OCI-LY7 (cell line): ENCODE results near the gene EXOC1L. TPM values are rescaled to one million over a fixed set of nuclear protein-coding genes. Genes with fewer than 3 reads are reported as not detected.

Source experiments
- BruUV-seq: library from RNA; stranded (reverse); fragments of 400-500 nt; replicated peaks from 2 replicates; lab custom pipeline; 2021; lab: Mats Ljungman, UMichigan
- CTCF ChIA-PET: fragments of 300-600 bp; sonication (Branson Sonifier 250); formaldehyde crosslinking; loops from one replicate; lab custom pipeline; 2022; ENCODE audit warnings: antibody characterized with exemption; ENCODE audit not compliant: unreplicated experiment; lab: Charles Lee
- POLR2A ChIA-PET: fragments of 300-600 bp; sonication (Branson Sonifier 250); formaldehyde crosslinking; loops from one replicate; lab custom pipeline; 2022; ENCODE audit warnings: antibody characterized with exemption; lab: Charles Lee
- DNase-seq: peaks from one replicate; pipeline ENCODE4 v3.0.0-alpha.2; 2015; ENCODE audit warnings: low spot score
- H2AFZ ChIP-seq: fragments of 200-600 bp; sonication (generic), shearing (Covaris generic); 2 replicates; pipeline ENCODE4 v1.6.1; 2014; ENCODE audit warnings: mild to moderate bottlenecking, antibody characterized with exemption, low read length, moderate library complexity
- H3K27ac ChIP-seq: fragments of 200-600 bp; sonication (generic); 2 replicates; pipeline ENCODE4 v1.5.1; 2014; ENCODE audit warnings: mixed run types, low read depth, mild to moderate bottlenecking, moderate library complexity, low read length, inconsistent platforms; ENCODE audit not compliant: poor library complexity, severe bottlenecking
- H3K36me3 ChIP-seq: fragments of 200-600 bp; sonication (generic); 2 replicates; pipeline ENCODE4 v1.6.1; 2014; ENCODE audit warnings: mild to moderate bottlenecking, antibody characterized with exemption, low read length, moderate library complexity, mixed read lengths; ENCODE audit not compliant: insufficient read depth
- H3K4me1 ChIP-seq: fragments of 200-600 bp; sonication (generic); 2 replicates; pipeline ENCODE4 v1.5.1; 2014; ENCODE audit warnings: mild to moderate bottlenecking, low read length; ENCODE audit not compliant: insufficient read depth, poor library complexity, severe bottlenecking
- H3K4me2 ChIP-seq: fragments of 200-600 bp; sonication (generic); 2 replicates; pipeline ENCODE4 v1.6.1; 2014; ENCODE audit warnings: mild to moderate bottlenecking, low read length
- H3K4me3 ChIP-seq: fragments of 200-600 bp; sonication (generic); 2 replicates; pipeline ENCODE4 v1.5.1; 2014; ENCODE audit warnings: mild to moderate bottlenecking, low read depth, low read length; ENCODE audit not compliant: poor library complexity, severe bottlenecking
- H3K79me2 ChIP-seq: fragments of 200-600 bp; sonication (generic); 2 replicates; pipeline ENCODE4 v1.6.1; 2016; ENCODE audit warnings: low read depth, mild to moderate bottlenecking, low read length, moderate library complexity, mixed read lengths; ENCODE audit not compliant: insufficient read depth
- H3K9me2 ChIP-seq: fragments of 200-600 bp; sonication (generic); 2 replicates; pipeline ENCODE4 v1.6.1; 2016; ENCODE audit warnings: mild to moderate bottlenecking, low read length, mixed read lengths; ENCODE audit not compliant: insufficient read depth
- H3K9me3 ChIP-seq: fragments of 200-600 bp; sonication (generic); 2 replicates; pipeline ENCODE4 v1.6.1; 2014; ENCODE audit warnings: mild to moderate bottlenecking, mixed run types, low read length, mixed read lengths
- H4K20me1 ChIP-seq: fragments of 200-600 bp; sonication (generic); 2 replicates; pipeline ENCODE4 v1.6.1; 2014; ENCODE audit warnings: mild to moderate bottlenecking, antibody characterized with exemption, low read length, moderate library complexity, mixed read lengths; ENCODE audit not compliant: insufficient read depth
- CTCF ChIP-seq: fragments of 200-600 bp; sonication (generic); conservative IDR thresholded peaks from 2 replicates; pipeline ENCODE4 v1.5.1; 2014; ENCODE audit warnings: mild to moderate bottlenecking, antibody characterized with exemption, low read length, moderate library complexity, mixed read lengths
- EZH2phosphoT487 ChIP-seq: fragments of 200-600 bp; sonication (generic); IDR thresholded peaks from 2 replicates; pipeline ENCODE4 v1.6.1; 2018; ENCODE audit warnings: low read depth, borderline replicate concordance, mild to moderate bottlenecking, mixed run types, antibody characterized with exemption, low read length, moderate library complexity, mixed read lengths
- intact Hi-C: fragments of 100-400 bp; cut with micrococcal nuclease; formaldehyde crosslinking; loops from one replicate; pipeline ENCODE4 v1.10.0; 2022; ENCODE audit not compliant: unreplicated experiment
- total RNA-seq, 2 experiments: library from RNA; depleted of rRNA in 1 of 2; stranded (reverse); fragments of >200 nt in 1 of 2; shearing (Covaris generic) in 1 of 2; gene quantifications; 2 replicates each; pipeline ENCODE4 v1.2.3, GENCODE V29; 2014 to 2022

The EXOC1L gene
- total RNA-seq, 2 experiments from 2014 or later: not detected

- H4K20me1 ChIP-seq: no peaks in the 10 kb centered on the region
- H3K36me3 ChIP-seq: no peaks in the 10 kb centered on the region
- CTCF ChIA-PET: no interaction called here
- H3K79me2 ChIP-seq: no peaks in the 10 kb centered on the region
- H3K27ac ChIP-seq: no peak overlapping the region
- no TSS peak for BruUV-seq
- no peak overlapping the region for H3K4me2 ChIP-seq
- H2AFZ ChIP-seq: no peak overlapping the region
- no peaks in the 10 kb centered on the region for H3K4me1 ChIP-seq
- intact Hi-C loops: no loop called here
- no peak overlapping the region for H3K4me3 ChIP-seq
- DNase-seq: no peak
- H3K9me3 ChIP-seq: no peaks in the 10 kb centered on the region
- TF ChIP-seq EZH2phosphoT487: no peak
- no peak for TF ChIP-seq CTCF
- POLR2A ChIA-PET: interaction anchor here (0.6 to 0.7 kb wide), 3 partner anchors 45 to 1260 kb away, joined by 3 read pairs; no protein-coding TSS in a partner anchor
- no peaks in the 10 kb centered on the region for H3K9me2 ChIP-seq
Observed at GRCh38 chr4:55820279-55820678, 689 bp downstream of the EXOC1L start.

- Histone ChIP-seq H2AFZ (no peak overlapping the region), H3K9me2 (no peaks in the 10 kb centered on the region), H3K4me1 (no peaks in the 10 kb centered on the region), H3K27ac (no peak overlapping the region), H3K79me2 (no peaks in the 10 kb centered on the region), H3K9me3 (no peaks in the 10 kb centered on the region), H3K4me3 (no peak overlapping the region), H3K4me2 (no peak overlapping the region), H3K36me3 (no peaks in the 10 kb centered on the region), H4K20me1 (no peaks in the 10 kb centered on the region)
- CTCF ChIA-PET: no interaction called here
- POLR2A ChIA-PET: interaction anchor here (0.5 kb wide), 1 partner anchor 155 kb away, joined by 3 read pairs; no protein-coding TSS in a partner anchor
- intact Hi-C loops: no loop called here
- no TSS peak for BruUV-seq
- no peak for DNase-seq
- no peak for TF ChIP-seq CTCF
- TF ChIP-seq EZH2phosphoT487: no peak
Observed at GRCh38 chr4:55822329-55822728, 2.7 kb downstream of the EXOC1L start.

- H3K27ac ChIP-seq: no peak overlapping the region
- H3K4me3 ChIP-seq: no peak overlapping the region
- BruUV-seq: no TSS peak
- H3K36me3 ChIP-seq: no peaks in the 10 kb centered on the region
- H2AFZ ChIP-seq: no peak overlapping the region
- POLR2A ChIA-PET: interaction anchor here (0.6 kb wide), 2 partner anchors 70 to 348 kb away, joined by 3 read pairs; no protein-coding TSS in a partner anchor
- CTCF ChIA-PET: no interaction called here
- no peak for TF ChIP-seq CTCF
- TF ChIP-seq EZH2phosphoT487: no peak
- H3K4me1 ChIP-seq: no peaks in the 10 kb centered on the region
- no peaks in the 10 kb centered on the region for H3K9me3 ChIP-seq
- no peaks in the 10 kb centered on the region for H3K79me2 ChIP-seq
- no peaks in the 10 kb centered on the region for H3K9me2 ChIP-seq
- H4K20me1 ChIP-seq: no peaks in the 10 kb centered on the region
- intact Hi-C loops: no loop called here
- no peak for DNase-seq
- no peak overlapping the region for H3K4me2 ChIP-seq
Observed at GRCh38 chr4:55824865-55825264, 5.3 kb downstream of the EXOC1L start.
